Frontal cortex (tissue), 4 donors: ENCODE measurements around the gene RIPOR2. TPM values are rescaled to one million over a fixed set of nuclear protein-coding genes. Genes with fewer than 3 reads are reported as not detected.

Source experiments
- DNase-seq, 2 donors: peaks; one replicate each; pipeline ENCODE4 v3.0.0; 2012; ENCODE audit warnings: low spot score in 2 of 2
- FAIRE-seq: peaks from 2 replicates; lab custom pipeline; 2012; peaks lifted over from hg19 to GRCh38; lab: Jason Lieb, UNC
- total RNA-seq: library from RNA; depleted of rRNA; stranded (reverse); fragments of >200 nt; gene quantifications from one replicate; pipeline ENCODE4 v1.2.3, GENCODE V29; 2014
- donor health status: control.
- donor health status: control.
- donor health status: control.

Gene RIPOR2
- total RNA-seq, 1 donor from 2014 or later = 17.9 TPM

- no peak for DNase-seq
- no peak for FAIRE-seq
Measured at GRCh38 chr6:24859132-24859531, 76.6 kb downstream of the RIPOR2 start.

GRCh38 chr6:24858177-24858653 lies 77.5 kb downstream of the RIPOR2 start:
- FAIRE-seq (no peak), DNase-seq (no peak)

- FAIRE-seq (no peak), DNase-seq (no peak)
Measured at GRCh38 chr6:24856901-24857670, 78.7 kb downstream of the RIPOR2 start.

- FAIRE-seq = no peak
Measured at GRCh38 chr6:24856246-24856599, 79.5 kb downstream of the RIPOR2 start.

GRCh38 chr6:24855395-24856245 lies 80.1 kb downstream of the RIPOR2 start:
- FAIRE-seq = peak; percentile 15
- DNase-seq = peak; percentile 24 to 65

More at GRCh38 chr6:24856246-24856599, 79.5 kb downstream of the RIPOR2 start:
- no peak for DNase-seq

- no peak for FAIRE-seq
- DNase-seq = no peak
Measured at GRCh38 chr6:24854077-24854666, 81.6 kb downstream of the RIPOR2 start.

GRCh38 chr6:24851086-24851485 lies 84.7 kb downstream of the RIPOR2 start:
- no peak for DNase-seq
- FAIRE-seq = no peak

GRCh38 chr6:24849713-24850112 lies 86.0 kb downstream of the RIPOR2 start:
- DNase-seq (no peak), FAIRE-seq (no peak)

GRCh38 chr6:24848461-24848860 lies 87.3 kb downstream of the RIPOR2 start:
- FAIRE-seq = peak; percentile 63
- peak in 1 of 2 donors; percentile 20 for DNase-seq

- no peak for FAIRE-seq
- DNase-seq = no peak
Measured at GRCh38 chr6:24847402-24847801, 88.4 kb downstream of the RIPOR2 start.

- no peak for DNase-seq
- no peak for FAIRE-seq
Measured at GRCh38 chr6:24845578-24845977, 90.2 kb downstream of the RIPOR2 start.

GRCh38 chr6:24844903-24845302 lies 90.9 kb downstream of the RIPOR2 start:
- DNase-seq (no peak), FAIRE-seq (no peak)

GRCh38 chr6:24844061-24844460 lies 91.7 kb downstream of the RIPOR2 start:
- DNase-seq (no peak), FAIRE-seq (no peak)

- DNase-seq = no peak
- no peak for FAIRE-seq
Measured at GRCh38 chr6:24840187-24840586, 95.6 kb downstream of the RIPOR2 start.

- FAIRE-seq = no peak
- DNase-seq = no peak
Measured at GRCh38 chr6:24838994-24839393, 96.8 kb downstream of the RIPOR2 start.

GRCh38 chr6:24838081-24838480 lies 97.7 kb downstream of the RIPOR2 start:
- no peak for FAIRE-seq
- DNase-seq = no peak

GRCh38 chr6:24836109-24836508 lies 99.7 kb downstream of the RIPOR2 start:
- FAIRE-seq (no peak), DNase-seq (no peak)

- no peak for FAIRE-seq
Measured at GRCh38 chr6:24833711-24834386, 101.9 kb downstream of the RIPOR2 start.

GRCh38 chr6:24832794-24833193 lies 103.0 kb downstream of the RIPOR2 start:
- DNase-seq = no peak
- no peak for FAIRE-seq

More at GRCh38 chr6:24833711-24834386, 101.9 kb downstream of the RIPOR2 start:
- no peak for DNase-seq
